Activated naive CD8-positive, alpha-beta T cell (primary cell): Measurements from ENCODE around the gene DNALI1.
"Not testable (repeated sequence)": the region's sequence is repeated elsewhere in the genome, so short reads cannot be mapped to it uniquely, and the experiment has no call there.

Experiments
- H3K27ac Mint-ChIP-seq: one replicate; pipeline ENCODE4 v1.8.0; 2021; ENCODE audit warnings: mixed read lengths
- H3K27me3 Mint-ChIP-seq: one replicate; pipeline ENCODE4 v1.8.0; 2021; ENCODE audit warnings: mixed read lengths
- H3K36me3 Mint-ChIP-seq: one replicate; pipeline ENCODE4 v1.8.0; 2021; ENCODE audit warnings: mixed read lengths
- H3K4me1 Mint-ChIP-seq: one replicate; pipeline ENCODE4 v1.8.0; 2021; ENCODE audit warnings: low read depth, mixed read lengths
- H3K4me3 Mint-ChIP-seq: one replicate; pipeline ENCODE4 v1.8.0; 2021; ENCODE audit warnings: mild to moderate bottlenecking, mixed read lengths
- H3K9me3 Mint-ChIP-seq: one replicate; pipeline ENCODE4 v1.8.0; 2021; ENCODE audit warnings: low read depth, mixed read lengths

DNALI1 gene

GRCh38 chr1:37556712-37557196 is at the start of gene DNALI1:
DNALI1 (plus strand) TSS chr1:37556940; CDS start chr1:37556995, 55 bp downstream.
- Mint-ChIP-seq H3K27me3 (no peaks in the 10 kb centered on the region), H3K4me3 (no peak within 1 kb of the TSS), H3K9me3 (no peaks in the 10 kb centered on the region)

GRCh38 chr1:37509181-37509580 is 47.6 kb upstream of the DNALI1 start:
- Mint-ChIP-seq H3K4me3 (no peak overlapping the region), H3K36me3 (peaks cover 12% of the 10 kb centered on the region)

More at GRCh38 chr1:37556712-37557196, at the start of gene DNALI1:
- Mint-ChIP-seq H3K27ac (no peak within 1 kb of the TSS), H3K4me1 (peaks cover 20% of the 10 kb centered on the region), H3K36me3 (peaks cover 4% of the 10 kb centered on the region)

GRCh38 chr1:37513795-37514349 is 42.9 kb upstream of the DNALI1 start:
- Mint-ChIP-seq H3K27me3 (no peaks in the 10 kb centered on the region), H3K36me3 (peaks cover 8% of the 10 kb centered on the region), H3K4me3 (peak overlapping the region; percentile 99), H3K4me1 (peaks cover 46% of the 10 kb centered on the region), H3K9me3 (no peaks in the 10 kb centered on the region), H3K27ac (peak overlapping the region; percentile 92)

More at GRCh38 chr1:37509181-37509580, 47.6 kb upstream of the DNALI1 start:
- Mint-ChIP-seq H3K27me3 (no peaks in the 10 kb centered on the region), H3K4me1 (peaks cover 43% of the 10 kb centered on the region), H3K27ac (peak overlapping the region; percentile 25), H3K9me3 (no peaks in the 10 kb centered on the region)

DNA sequence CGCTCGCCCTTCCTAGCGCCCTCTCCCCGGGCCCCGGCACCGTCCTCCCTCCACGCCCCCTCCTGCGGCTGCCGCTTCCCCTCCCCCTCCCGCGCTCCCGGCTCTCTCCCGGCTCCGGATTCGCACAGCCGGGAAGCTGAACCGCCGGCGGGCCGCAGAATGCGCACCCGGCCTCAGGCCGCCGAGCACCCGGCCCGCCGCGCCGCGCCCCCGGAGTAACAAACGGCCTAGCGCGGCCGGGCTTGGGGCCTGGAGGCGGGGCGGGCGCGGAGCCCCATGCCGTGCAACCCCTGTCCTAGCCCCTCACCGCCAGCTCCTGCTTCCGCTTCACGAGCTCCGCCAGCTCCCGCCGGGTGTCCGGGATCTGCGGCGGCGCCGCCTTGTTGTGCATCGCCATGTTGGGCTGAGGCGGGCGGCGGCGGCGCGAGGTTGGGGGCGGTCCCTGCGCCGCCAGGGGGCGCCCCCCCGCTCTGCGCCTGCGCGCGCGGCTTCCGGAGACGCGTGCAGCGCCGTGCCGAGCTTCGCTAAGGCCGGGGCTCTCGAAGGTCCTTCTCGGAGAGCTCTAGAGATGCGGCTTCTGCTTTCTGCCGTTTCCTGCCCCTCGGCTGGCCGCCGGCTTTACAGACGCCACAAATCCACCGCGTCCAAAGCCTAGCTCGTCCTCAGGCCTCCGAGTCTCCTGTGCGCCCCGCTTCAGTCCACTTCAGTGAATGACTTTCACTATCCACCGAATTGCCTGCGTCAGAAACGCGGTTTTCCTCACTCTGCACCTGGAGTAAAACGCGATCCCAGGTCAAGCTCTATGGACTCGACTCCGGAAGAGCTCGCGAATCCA is 42.2 kb upstream of the DNALI1 start, which contains the start of gene MEAF6:
MEAF6 (minus strand) TSS at position 417 of the 835 bp plus-strand sequence; CDS start at position 397, 20 bp downstream.
- Mint-ChIP-seq H3K36me3 (peaks cover 2% of the 10 kb centered on the region), H3K27me3 (no peaks in the 10 kb centered on the region), H3K9me3 (no peaks in the 10 kb centered on the region), H3K27ac (peak within 1 kb of the TSS; percentile 98), H3K4me3 (peak within 1 kb of the TSS; percentile 99), H3K4me1 (peaks cover 47% of the 10 kb centered on the region)

GRCh38 chr1:37515185-37516034 is 41.3 kb upstream of the DNALI1 start:
- Mint-ChIP-seq H3K4me1 (peaks cover 54% of the 10 kb centered on the region), H3K9me3 (no peaks in the 10 kb centered on the region), H3K4me3 (peak overlapping the region; percentile 93), H3K27ac (peak overlapping the region; percentile 98), H3K27me3 (no peaks in the 10 kb centered on the region), H3K36me3 (peaks cover 2% of the 10 kb centered on the region)

DNA sequence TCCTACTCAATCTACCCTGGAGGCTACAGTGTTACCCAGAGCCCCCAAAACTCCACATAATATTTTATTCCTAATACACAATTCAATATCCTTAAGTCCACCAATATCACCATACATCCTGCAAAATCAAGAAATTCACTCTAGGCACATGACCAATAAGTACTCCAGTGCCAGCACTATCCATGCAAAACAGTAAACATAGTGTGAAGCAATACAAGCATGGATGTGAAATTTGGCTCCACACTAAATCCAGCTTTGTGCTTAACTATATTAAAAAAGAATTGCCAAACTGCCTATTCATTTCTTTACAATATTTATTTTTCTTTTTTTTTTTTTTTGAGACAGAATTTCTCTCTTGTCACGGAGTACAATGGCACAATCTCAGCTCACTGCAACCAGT is 39.2 kb upstream of the DNALI1 start:
- Mint-ChIP-seq H3K4me1 (peaks cover 45% of the 10 kb centered on the region), H3K27me3 (no peaks in the 10 kb centered on the region), H3K36me3 (peaks cover 5% of the 10 kb centered on the region), H3K4me3 (peak overlapping the region; percentile 33), H3K27ac (no peak overlapping the region), H3K9me3 (no peaks in the 10 kb centered on the region)

DNA sequence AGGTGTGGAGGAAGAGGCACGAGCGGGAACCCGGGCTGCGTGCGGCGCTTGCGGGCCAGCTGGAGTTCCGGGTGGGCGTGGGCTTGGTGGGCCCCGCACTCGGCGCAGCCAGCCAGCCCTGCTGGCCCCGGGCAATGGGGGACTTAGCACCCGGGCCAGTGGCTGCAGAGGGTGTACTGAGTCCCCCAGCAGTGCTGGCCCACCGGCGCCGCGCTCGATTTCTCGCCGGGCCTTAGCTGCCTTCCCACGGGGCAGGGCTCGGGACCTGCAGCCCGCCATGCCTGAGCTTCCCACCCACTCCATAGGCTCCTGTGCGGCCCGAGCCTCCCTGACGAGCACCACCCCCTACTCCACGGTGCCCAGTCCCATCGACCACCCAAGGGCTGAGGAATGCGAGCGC is 38.5 kb upstream of the DNALI1 start:
- peaks cover 46% of the 10 kb centered on the region for H3K4me1 Mint-ChIP-seq
- H3K27me3 Mint-ChIP-seq, H3K4me3 Mint-ChIP-seq, H3K27ac Mint-ChIP-seq, H3K9me3 Mint-ChIP-seq: not testable (repeated sequence)
- peaks cover 11% of the 10 kb centered on the region for H3K36me3 Mint-ChIP-seq

DNA sequence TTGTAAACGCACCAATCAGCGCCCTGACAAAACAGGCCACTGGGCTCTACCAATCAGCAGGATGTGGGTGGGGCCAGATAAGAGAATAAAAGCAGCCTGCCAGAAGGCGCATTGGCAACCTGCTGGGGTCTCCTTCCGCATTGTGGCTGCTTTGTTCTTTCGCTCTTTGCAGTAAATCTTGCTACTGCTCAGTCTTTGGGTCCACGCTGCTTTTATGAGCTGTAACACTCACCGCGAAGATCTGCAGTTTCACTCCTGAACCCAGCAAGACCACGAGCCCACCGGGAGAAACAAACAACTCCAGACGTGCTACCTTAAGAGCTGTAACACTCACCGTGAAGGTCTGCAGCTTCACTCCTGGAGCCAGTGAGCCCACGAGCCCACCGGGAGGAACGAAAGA is 37.8 kb upstream of the DNALI1 start:
- Mint-ChIP-seq H3K4me1 (peaks cover 43% of the 10 kb centered on the region), H3K27ac (peak overlapping the region; percentile 96), H3K36me3 (peaks cover 10% of the 10 kb centered on the region), H3K4me3 (peak overlapping the region; percentile 93)
- not testable (repeated sequence) for H3K9me3 Mint-ChIP-seq, H3K27me3 Mint-ChIP-seq

DNA sequence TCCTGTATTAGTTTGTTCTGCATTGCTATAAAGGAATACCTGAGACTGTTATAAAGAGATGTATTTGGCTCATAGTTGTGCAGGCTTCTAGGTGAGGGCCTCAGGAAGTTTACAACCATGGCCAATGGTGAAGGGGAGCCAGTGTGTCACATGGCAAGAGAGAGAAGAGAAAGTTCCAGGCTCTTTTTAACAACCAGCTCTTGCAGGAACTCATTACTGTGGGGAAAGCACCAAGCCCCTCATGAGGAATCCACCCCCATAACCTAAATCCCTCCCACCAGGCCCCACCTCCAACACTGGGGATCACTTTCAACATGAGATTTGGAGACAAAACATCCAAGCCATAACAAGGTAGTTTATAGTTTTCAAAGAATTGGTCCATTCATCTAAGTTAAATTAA is 37.1 kb upstream of the DNALI1 start:
- peaks cover 10% of the 10 kb centered on the region for H3K36me3 Mint-ChIP-seq
- peak overlapping the region; percentile 93 for H3K4me3 Mint-ChIP-seq
- H3K27ac Mint-ChIP-seq, result peak overlapping the region; percentile 96
- no peaks in the 10 kb centered on the region for H3K27me3 Mint-ChIP-seq
- peaks cover 42% of the 10 kb centered on the region for H3K4me1 Mint-ChIP-seq
- no peaks in the 10 kb centered on the region for H3K9me3 Mint-ChIP-seq

GRCh38 chr1:37529888-37530287 is 26.9 kb upstream of the DNALI1 start:
- H3K9me3 Mint-ChIP-seq, H3K4me3 Mint-ChIP-seq, H3K4me1 Mint-ChIP-seq, H3K27me3 Mint-ChIP-seq, H3K36me3 Mint-ChIP-seq, H3K27ac Mint-ChIP-seq: not testable (repeated sequence)

- H3K9me3 Mint-ChIP-seq, H3K4me3 Mint-ChIP-seq, H3K36me3 Mint-ChIP-seq, H3K27me3 Mint-ChIP-seq, H3K27ac Mint-ChIP-seq: not testable (repeated sequence)
- peaks cover 18% of the 10 kb centered on the region for H3K4me1 Mint-ChIP-seq
Measured at GRCh38 chr1:37532418-37533156, 24.2 kb upstream of the DNALI1 start.

DNA sequence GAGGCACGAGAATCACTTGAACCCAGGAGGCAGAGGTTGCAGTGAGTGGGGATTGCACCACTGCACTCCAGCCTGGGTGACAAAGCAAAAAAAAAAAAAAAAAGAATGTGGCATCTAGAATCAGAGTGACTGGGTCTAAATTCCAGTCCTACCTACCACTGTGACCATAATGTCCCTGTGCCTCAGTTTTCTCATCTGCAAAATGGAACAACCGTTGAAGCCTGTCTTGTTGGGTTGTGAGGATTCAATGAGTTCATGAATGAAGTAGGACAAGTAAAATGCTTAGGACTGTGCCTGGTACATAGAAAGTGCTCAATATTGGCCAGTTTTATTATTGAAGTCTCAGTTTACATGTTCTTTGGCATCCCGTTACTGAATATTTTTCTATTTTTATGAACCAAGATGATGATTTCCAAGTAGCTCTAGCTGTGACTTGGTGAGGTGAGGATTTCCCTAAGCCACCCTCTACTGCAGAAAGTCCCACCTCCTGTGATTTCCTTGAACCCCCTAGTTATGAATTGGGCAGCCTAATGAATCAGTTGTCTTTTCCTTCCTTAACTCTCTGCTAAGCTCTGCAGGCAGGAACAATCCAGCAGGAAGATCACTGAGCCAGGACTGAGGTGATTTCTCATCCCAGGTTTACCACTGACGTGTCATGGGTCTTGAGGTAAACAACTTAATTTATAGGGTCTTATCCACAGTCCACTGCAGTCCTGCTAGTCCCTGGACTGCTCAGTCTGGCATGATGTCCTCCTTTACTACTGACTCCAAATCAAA is 23.2 kb upstream of the DNALI1 start:
- no peak overlapping the region for H3K27ac Mint-ChIP-seq
- no peaks in the 10 kb centered on the region for H3K9me3 Mint-ChIP-seq
- H3K36me3 Mint-ChIP-seq, result peaks cover 8% of the 10 kb centered on the region
- H3K27me3 Mint-ChIP-seq, result no peaks in the 10 kb centered on the region
- no peak overlapping the region for H3K4me3 Mint-ChIP-seq
- H3K4me1 Mint-ChIP-seq, result peaks cover 20% of the 10 kb centered on the region

DNA sequence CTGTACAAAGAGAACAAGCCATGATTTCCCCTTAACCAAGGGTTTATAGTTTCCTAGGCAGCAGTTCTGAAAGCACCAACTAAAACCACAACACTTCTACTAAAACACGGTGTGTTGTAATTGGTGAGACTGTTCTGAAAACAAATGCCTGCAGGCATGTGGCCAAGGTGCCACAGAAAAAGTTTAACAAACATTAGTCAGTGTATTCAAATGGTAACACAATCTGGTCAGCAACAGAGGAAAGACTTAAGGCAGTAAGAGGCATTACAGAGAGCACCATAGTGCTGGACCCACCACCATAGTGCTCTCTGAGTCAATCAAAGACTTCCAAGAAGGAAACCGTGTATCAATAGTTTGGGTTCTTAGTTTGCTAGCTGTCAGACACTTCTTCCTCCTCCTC is 19.4 kb upstream of the DNALI1 start:
- Mint-ChIP-seq H3K36me3 (peaks cover 8% of the 10 kb centered on the region), H3K9me3 (no peaks in the 10 kb centered on the region), H3K4me3 (no peak overlapping the region), H3K27ac (no peak overlapping the region), H3K4me1 (peaks cover 20% of the 10 kb centered on the region), H3K27me3 (no peaks in the 10 kb centered on the region)

DNA sequence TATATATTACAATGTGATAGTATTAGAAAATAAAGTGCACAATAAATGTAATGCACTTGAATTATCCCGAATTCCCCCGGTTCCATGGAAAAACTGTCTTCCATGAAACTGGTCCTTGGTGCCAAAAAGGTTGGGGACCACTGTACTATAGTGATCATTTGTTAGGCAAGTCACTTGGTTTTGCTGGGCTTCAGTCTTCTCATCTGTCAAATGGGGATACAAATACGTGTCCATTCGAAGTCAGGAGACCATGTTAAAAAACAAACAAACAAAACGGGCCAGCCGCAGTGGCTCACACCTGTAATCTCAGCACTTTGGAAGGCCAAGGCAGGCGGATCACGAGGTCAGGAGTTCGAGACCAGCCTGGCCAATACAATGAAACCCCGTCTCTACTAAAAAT is 17.6 kb upstream of the DNALI1 start:
- H3K4me1 Mint-ChIP-seq, result peaks cover 19% of the 10 kb centered on the region
- H3K27me3 Mint-ChIP-seq, H3K27ac Mint-ChIP-seq, H3K36me3 Mint-ChIP-seq, H3K4me3 Mint-ChIP-seq, H3K9me3 Mint-ChIP-seq: not testable (repeated sequence)
